ENCODE results near the gene CCSER2. TPM values are rescaled to one million over a fixed set of nuclear protein-coding genes. Genes with fewer than 3 reads are reported as not detected.

CCSER2 gene
- total RNA-seq, 4 donors from 2014 or later, result 26.4 to 48.3 (median 31.7) TPM

DNA sequence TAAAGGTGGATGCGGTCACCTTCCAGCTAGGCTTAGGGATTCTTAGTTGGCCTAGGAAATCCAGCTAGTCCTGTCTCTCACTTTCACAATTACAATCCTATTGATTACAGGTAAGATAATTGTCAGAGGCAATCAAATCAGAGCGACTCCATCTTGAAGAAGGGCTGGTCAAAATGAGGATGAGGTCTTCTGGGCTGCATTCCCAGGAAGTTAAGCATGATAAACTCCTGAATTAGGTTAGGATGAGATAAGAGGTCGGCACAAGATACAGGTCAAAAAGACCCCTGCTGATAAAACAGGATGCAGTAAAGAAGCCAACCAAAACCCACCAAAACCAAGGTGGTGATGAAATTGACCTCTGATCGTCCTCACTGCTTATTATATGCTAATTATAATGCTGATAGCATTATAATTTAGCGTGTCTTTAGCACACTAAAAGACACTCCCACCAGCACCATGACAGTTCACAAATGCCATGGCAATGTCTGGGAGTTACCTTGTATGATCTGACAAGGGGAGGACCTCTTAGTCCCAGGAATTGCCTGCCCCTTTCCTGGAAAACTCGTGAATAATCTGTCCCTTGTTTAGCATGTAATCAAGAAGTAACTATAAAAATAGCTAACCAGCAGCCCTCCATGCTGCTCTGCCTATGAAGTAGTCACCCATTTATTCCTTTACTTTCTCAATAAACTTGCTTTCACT lies 237.6 kb downstream of the CCSER2 start:
- no peaks in the 10 kb centered on the region for H3K4me1 ChIP-seq
- intact Hi-C loops (cut with DNase I), result no loop called here
- no peak for TF ChIP-seq POLR2A (IDR thresholded peaks at IDR 0.05)
- TF ChIP-seq, protein P1, sequence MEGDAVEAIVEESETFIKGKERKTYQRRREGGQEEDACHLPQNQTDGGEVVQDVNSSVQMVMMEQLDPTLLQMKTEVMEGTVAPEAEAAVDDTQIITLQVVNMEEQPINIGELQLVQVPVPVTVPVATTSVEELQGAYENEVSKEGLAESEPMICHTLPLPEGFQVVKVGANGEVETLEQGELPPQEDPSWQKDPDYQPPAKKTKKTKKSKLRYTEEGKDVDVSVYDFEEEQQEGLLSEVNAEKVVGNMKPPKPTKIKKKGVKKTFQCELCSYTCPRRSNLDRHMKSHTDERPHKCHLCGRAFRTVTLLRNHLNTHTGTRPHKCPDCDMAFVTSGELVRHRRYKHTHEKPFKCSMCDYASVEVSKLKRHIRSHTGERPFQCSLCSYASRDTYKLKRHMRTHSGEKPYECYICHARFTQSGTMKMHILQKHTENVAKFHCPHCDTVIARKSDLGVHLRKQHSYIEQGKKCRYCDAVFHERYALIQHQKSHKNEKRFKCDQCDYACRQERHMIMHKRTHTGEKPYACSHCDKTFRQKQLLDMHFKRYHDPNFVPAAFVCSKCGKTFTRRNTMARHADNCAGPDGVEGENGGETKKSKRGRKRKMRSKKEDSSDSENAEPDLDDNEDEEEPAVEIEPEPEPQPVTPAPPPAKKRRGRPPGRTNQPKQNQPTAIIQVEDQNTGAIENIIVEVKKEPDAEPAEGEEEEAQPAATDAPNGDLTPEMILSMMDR (IDR thresholded peaks at IDR 0.05), result no peak
- H3K27ac ChIP-seq, result no peak overlapping the region
- H3K9me3 ChIP-seq, result no peaks in the 10 kb centered on the region
- DNase-seq, result no peak
- 50 to 61% methylated on average over 4 to 6 of the region's 6 CpGs for WGBS, 2 donors
- no peak overlapping the region for H3K4me3 ChIP-seq
- no peaks in the 10 kb centered on the region for H3K36me3 ChIP-seq
- peaks cover 0 to 15% (median 0%) of the 10 kb centered on the region in 4 donors for H3K27me3 ChIP-seq

DNA sequence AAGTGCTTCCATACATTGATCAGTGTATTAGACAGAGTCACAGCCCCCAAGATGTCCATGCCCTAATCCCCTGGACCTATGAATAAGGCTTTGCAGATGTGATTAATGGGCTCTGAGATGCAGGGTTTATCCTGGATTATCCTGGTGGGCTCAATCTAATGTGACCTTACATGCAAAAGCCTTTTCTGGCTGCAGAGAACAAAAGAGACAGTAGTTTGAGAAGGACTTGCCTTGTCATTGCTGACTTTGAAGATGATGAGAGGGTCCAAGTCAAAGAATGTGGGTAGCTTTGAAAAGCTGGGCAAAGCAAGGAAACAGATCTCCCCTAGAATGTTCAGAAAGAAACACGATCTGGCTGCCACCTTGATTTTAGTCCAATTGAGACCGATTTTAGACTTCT lies 238.7 kb downstream of the CCSER2 start:
- Histone ChIP-seq H3K27ac (no peak overlapping the region), H3K4me3 (no peak overlapping the region), H3K9me3 (no peaks in the 10 kb centered on the region), H3K36me3 (no peaks in the 10 kb centered on the region), H3K4me1 (no peaks in the 10 kb centered on the region), H3K27me3 (peaks cover 0 to 15% (median 0%) of the 10 kb centered on the region in 4 donors)
- DNase-seq, result no peak
- WGBS, 2 donors, result 34 to 44% methylated on average over 2 of the region's 2 CpGs
- intact Hi-C loops (cut with DNase I), result no loop called here
- TF ChIP-seq POLR2A (IDR thresholded peaks at IDR 0.05), result no peak
- TF ChIP-seq, protein P1 (IDR thresholded peaks at IDR 0.05), result no peak

Other genes with a start within 250 kb of the CCSER2 start
- gene GHITM, start 189.1 kb upstream of the CCSER2 start, total RNA-seq, result 100 to 1,000 TPM; 137 to 289 (median 182) TPM
- 100 to 1,000 TPM; 132 to 352 (median 320) TPM for gene GPR15LG, start 154.8 kb upstream of the CCSER2 start, total RNA-seq
- 10 to 100 TPM in 3 of 4 donors, 1 to 10 TPM in 1; 6.7 to 15.0 (median 12.2) TPM for gene CDHR1, start 134.1 kb upstream of the CCSER2 start, total RNA-seq
- not detected for gene LRIT2, start 103.0 kb upstream of the CCSER2 start, total RNA-seq
- gene LRIT1, start 87.0 kb upstream of the CCSER2 start, total RNA-seq, result under 1 TPM in 2 of 4 donors, not detected in 2; 0.19 to 0.34 TPM
- under 1 TPM in 2 of 4 donors, not detected in 2; 0.09 to 0.57 TPM for gene RGR, start 83.5 kb upstream of the CCSER2 start, total RNA-seq

All from esophagus squamous epithelium (tissue), 5 donors.